ENCODE measurements around the gene MALT1.

Gene MALT1

DNA sequence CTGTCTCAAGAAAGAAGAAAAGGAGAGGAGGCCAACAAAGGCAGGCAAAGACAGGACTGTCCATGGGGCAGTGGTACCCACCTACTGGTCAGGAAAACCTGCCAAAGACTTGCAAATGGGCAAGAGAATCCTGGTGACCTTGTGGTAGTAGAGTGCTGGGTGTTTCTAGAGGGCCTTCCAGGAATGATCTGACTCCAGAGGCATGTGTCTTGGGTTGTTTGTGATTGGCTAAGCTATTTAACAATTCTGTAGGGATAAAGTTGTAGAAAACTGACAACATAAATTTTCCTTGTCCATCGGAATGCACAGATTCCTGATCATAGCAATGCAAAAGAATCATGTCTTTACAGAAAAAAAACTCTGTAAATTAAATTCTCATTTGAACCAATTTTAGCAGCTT is 125.0 kb downstream of the MALT1 start:
- no peaks in the 10 kb centered on the region for H3K9me3 Mint-ChIP-seq
- no peak overlapping the region for H3K27ac Mint-ChIP-seq (ENCODE audit: low read depth)
- no peak for ATAC-seq (replicated peaks; ENCODE audit: extremely low read depth, poor library complexity, severe bottlenecking)
- no peaks in the 10 kb centered on the region for H3K4me1 Mint-ChIP-seq
- H3K4me3 Mint-ChIP-seq, result no peak overlapping the region
- H3K36me3 Mint-ChIP-seq (ENCODE audit: insufficient read depth), result no peaks in the 10 kb centered on the region
- H3K27me3 Mint-ChIP-seq, result peaks cover 8% of the 10 kb centered on the region
- no peak for DNase-seq (ENCODE audit: low spot score in 2 of 2)

DNA sequence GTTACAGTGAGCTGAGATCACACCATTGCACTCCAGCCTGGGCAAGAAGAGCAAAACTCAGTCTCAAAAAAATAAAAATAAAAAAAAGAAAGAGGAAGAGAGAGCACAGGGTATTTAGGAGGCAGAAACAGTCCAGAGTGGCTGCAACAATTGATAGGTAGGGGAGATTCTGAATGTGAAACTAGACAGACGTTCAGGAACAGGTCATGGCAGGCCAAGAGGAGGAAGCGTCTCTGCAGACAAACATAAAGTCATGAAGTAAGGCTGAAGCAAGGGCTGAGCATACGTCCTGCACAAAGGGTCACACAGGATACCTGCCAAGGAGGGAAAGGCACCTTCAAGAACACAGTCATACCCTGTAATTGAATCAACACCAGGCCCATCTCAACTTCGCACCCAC is 129.3 kb downstream of the MALT1 start:
- H3K9me3 Mint-ChIP-seq, result no peaks in the 10 kb centered on the region
- no peaks in the 10 kb centered on the region for H3K4me1 Mint-ChIP-seq
- no peak overlapping the region for H3K4me3 Mint-ChIP-seq
- no peak for DNase-seq (ENCODE audit: low spot score in 2 of 2)
- peaks cover 11% of the 10 kb centered on the region for H3K27me3 Mint-ChIP-seq
- H3K36me3 Mint-ChIP-seq (ENCODE audit: insufficient read depth), result no peaks in the 10 kb centered on the region
- no peak for ATAC-seq (replicated peaks; ENCODE audit: extremely low read depth, poor library complexity, severe bottlenecking)
- no peak overlapping the region for H3K27ac Mint-ChIP-seq (ENCODE audit: low read depth)

DNA sequence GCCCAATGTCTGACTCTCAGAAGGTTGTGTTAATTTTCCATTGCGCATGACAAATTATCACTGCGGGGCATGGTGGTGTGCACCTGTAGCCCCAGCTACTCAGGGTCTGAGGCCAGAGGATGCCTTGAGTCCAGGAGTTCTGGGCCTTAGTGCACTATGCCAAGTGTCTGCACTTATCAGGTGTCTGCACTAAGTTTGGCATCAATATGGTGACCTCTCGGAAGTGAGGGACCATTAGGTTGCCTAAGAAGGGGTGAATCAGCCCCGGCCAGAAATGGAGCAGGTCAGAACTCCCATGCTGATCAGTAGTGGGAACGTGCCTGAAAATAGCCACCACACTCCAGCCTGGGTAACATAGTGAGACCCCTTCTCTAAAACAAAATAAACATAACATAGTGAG is 131.7 kb downstream of the MALT1 start:
- Mint-ChIP-seq H3K27me3 (peaks cover 19% of the 10 kb centered on the region), H3K27ac (ENCODE audit: low read depth) (no peak overlapping the region), H3K4me1 (no peaks in the 10 kb centered on the region)

DNA sequence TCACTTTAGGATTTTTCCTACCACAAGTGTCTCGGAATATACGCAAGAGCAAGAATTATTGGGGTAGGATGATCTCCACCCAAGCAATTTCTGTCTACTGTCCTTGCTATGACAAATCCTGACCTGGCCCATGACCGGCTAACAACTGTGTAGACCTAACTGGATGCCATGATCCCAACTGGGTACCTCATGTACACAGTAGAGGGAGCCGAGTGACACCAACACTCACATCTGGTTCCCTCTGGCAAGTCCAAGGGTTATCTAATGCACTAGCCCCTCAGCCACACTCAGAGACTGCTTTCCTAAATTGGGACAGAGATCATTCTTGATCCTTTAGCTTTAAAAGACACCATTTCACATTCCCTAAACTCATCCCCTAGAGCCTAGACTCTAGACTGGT is 132.7 kb downstream of the MALT1 start:
- H3K27me3 Mint-ChIP-seq, result peaks cover 19% of the 10 kb centered on the region
- no peak overlapping the region for H3K27ac Mint-ChIP-seq (ENCODE audit: low read depth)
- H3K36me3 Mint-ChIP-seq (ENCODE audit: insufficient read depth), result no peaks in the 10 kb centered on the region
- no peaks in the 10 kb centered on the region for H3K4me1 Mint-ChIP-seq
- DNase-seq (ENCODE audit: low spot score in 2 of 2) (no peak), ATAC-seq (replicated peaks; ENCODE audit: extremely low read depth, poor library complexity, severe bottlenecking) (no peak)
- H3K9me3 Mint-ChIP-seq, result no peaks in the 10 kb centered on the region
- H3K4me3 Mint-ChIP-seq, result no peak overlapping the region

More for the DNA sequence above, 131.7 kb downstream of the MALT1 start:
- ATAC-seq (replicated peaks; ENCODE audit: extremely low read depth, poor library complexity, severe bottlenecking) (no peak), DNase-seq (ENCODE audit: low spot score in 2 of 2) (no peak)
- Mint-ChIP-seq H3K4me3 (no peak overlapping the region), H3K9me3 (no peaks in the 10 kb centered on the region), H3K36me3 (ENCODE audit: insufficient read depth) (no peaks in the 10 kb centered on the region)
